H9 (cell line): ENCODE measurements around the gene BAMBI. TPM values are rescaled to one million over a fixed set of nuclear protein-coding genes. Genes with fewer than 3 reads are reported as not detected.

Source experiments
- DNase-seq: peaks from one replicate; pipeline ENCODE4 v3.0.0-alpha.2; 2017
- H2AFZ ChIP-seq: one replicate; pipeline ENCODE4 v1.6.1; 2013; ENCODE audit warnings: mild to moderate bottlenecking, low read length, control low read depth, moderate library complexity
- H2AK5ac ChIP-seq: 2 replicates; pipeline ENCODE4 v1.6.1; 2013; ENCODE audit warnings: low read length, control low read depth, mixed read lengths; ENCODE audit not compliant: insufficient read length
- H2BK120ac ChIP-seq: one replicate; pipeline ENCODE4 v1.6.1; 2013; ENCODE audit warnings: low read depth, mild to moderate bottlenecking, low read length, control low read depth, inconsistent platforms; ENCODE audit not compliant: poor library complexity, severe bottlenecking
- H2BK12ac ChIP-seq: 2 replicates; pipeline ENCODE4 v1.6.1; 2013; ENCODE audit warnings: low read length, control low read depth, mixed read lengths, low read depth; ENCODE audit not compliant: insufficient read length
- H2BK15ac ChIP-seq: 2 replicates; pipeline ENCODE4 v1.6.1; 2013; ENCODE audit warnings: low read depth, low read length, control low read depth
- H2BK20ac ChIP-seq: one replicate; pipeline ENCODE4 v1.6.1; 2013; ENCODE audit warnings: low read depth, mild to moderate bottlenecking, low read length, control low read depth, inconsistent platforms; ENCODE audit not compliant: poor library complexity, severe bottlenecking
- H2BK5ac ChIP-seq: 2 replicates; pipeline ENCODE4 v1.6.1; 2013; ENCODE audit warnings: low read length, control low read depth, mixed read lengths; ENCODE audit not compliant: insufficient read length
- H3K14ac ChIP-seq: 2 replicates; pipeline ENCODE4 v1.6.1; 2013; ENCODE audit warnings: low read length, control low read depth; ENCODE audit not compliant: insufficient read depth
- H3K18ac ChIP-seq: 2 replicates; pipeline ENCODE4 v1.6.1; 2013; ENCODE audit warnings: low read depth, mild to moderate bottlenecking, mixed read lengths, low read length, control low read depth; ENCODE audit not compliant: insufficient read length
- H3K23ac ChIP-seq: 2 replicates; pipeline ENCODE4 v1.6.1; 2013; ENCODE audit warnings: low read length, control low read depth, mixed read lengths, low read depth; ENCODE audit not compliant: insufficient read length
- H3K23me2 ChIP-seq: 2 replicates; pipeline ENCODE4 v1.6.1; 2013; ENCODE audit warnings: low read depth, mild to moderate bottlenecking, mixed read lengths, low read length, control low read depth; ENCODE audit not compliant: insufficient read length, poor library complexity, severe bottlenecking
- H3K27ac ChIP-seq: 2 replicates; pipeline ENCODE4 v1.5.1; 2013; ENCODE audit warnings: low read length, control low read depth, mixed read lengths, low read depth; ENCODE audit not compliant: insufficient read length
- H3K27me3 ChIP-seq: 2 replicates; pipeline ENCODE4 v1.6.1; 2013; ENCODE audit warnings: low read length, control low read depth, inconsistent platforms; ENCODE audit not compliant: insufficient read depth
- H3K4ac ChIP-seq: 2 replicates; pipeline ENCODE4 v1.6.1; 2013; ENCODE audit warnings: low read depth, mild to moderate bottlenecking, control low read depth, inconsistent platforms, low read length, moderate library complexity
- H3K4me1 ChIP-seq: 2 replicates; pipeline ENCODE4 v1.6.1; 2013; ENCODE audit warnings: low read length, control low read depth, inconsistent platforms; ENCODE audit not compliant: insufficient read depth
- H3K4me2 ChIP-seq: 2 replicates; pipeline ENCODE4 v1.6.1; 2013; ENCODE audit warnings: low read length, control low read depth, mixed read lengths; ENCODE audit not compliant: insufficient read length, insufficient read depth
- H3K56ac ChIP-seq: 2 replicates; pipeline ENCODE4 v1.6.1; 2013; ENCODE audit warnings: low read depth, mild to moderate bottlenecking, mixed read lengths, low read length, control low read depth; ENCODE audit not compliant: insufficient read length
- H3K79me1 ChIP-seq: 2 replicates; pipeline ENCODE4 v1.6.1; 2013; ENCODE audit warnings: low read depth, mild to moderate bottlenecking, moderate library complexity, low read length, control low read depth, inconsistent platforms; ENCODE audit not compliant: insufficient read depth, poor library complexity, severe bottlenecking
- H3K79me2 ChIP-seq: 2 replicates; pipeline ENCODE4 v1.6.1; 2013; ENCODE audit warnings: low read length, control low read depth, inconsistent platforms; ENCODE audit not compliant: insufficient read depth
- H3K9ac ChIP-seq: 2 replicates; pipeline ENCODE4 v1.6.1; 2013; ENCODE audit warnings: low read length, control low read depth, mixed read lengths; ENCODE audit not compliant: insufficient read length; ENCODE audit errors: extremely low read depth
- H3K9me3 ChIP-seq: one replicate; pipeline ENCODE4 v1.6.1; 2013; ENCODE audit warnings: low read depth, low read length, inconsistent platforms; ENCODE audit not compliant: control insufficient read depth
- H3T11ph ChIP-seq: one replicate; pipeline ENCODE4 v1.6.1; 2013; ENCODE audit warnings: mild to moderate bottlenecking, low read length, control low read depth, inconsistent platforms
- H4K20me1 ChIP-seq: one replicate; pipeline ENCODE4 v1.6.1; 2013; ENCODE audit not compliant: control insufficient read depth, insufficient read length, insufficient read depth
- H4K5ac ChIP-seq: 2 replicates; pipeline ENCODE4 v1.6.1; 2013; ENCODE audit warnings: low read depth, mild to moderate bottlenecking, mixed read lengths, low read length, control low read depth; ENCODE audit not compliant: insufficient read length
- H4K8ac ChIP-seq: replicated peaks from 2 replicates; pipeline ENCODE4 v1.6.1; 2013; ENCODE audit warnings: low read length, control low read depth, mixed read lengths, low read depth; ENCODE audit not compliant: insufficient read length
- H4K91ac ChIP-seq: 2 replicates; pipeline ENCODE4 v1.6.1; 2013; ENCODE audit warnings: low read depth, mild to moderate bottlenecking, moderate library complexity, mixed read lengths, low read length, control low read depth; ENCODE audit not compliant: insufficient read length
- H3K27ac Mint-ChIP-seq, 3 experiments: 2 replicates in 2 of 3; 3 replicates in 1 of 3; pipeline ENCODE4 v1.8.0; 2020 to 2021; ENCODE audit warnings: mixed read lengths in 3 of 3, mild to moderate bottlenecking in 1 of 3, moderate library complexity in 1 of 3
- H3K27me3 Mint-ChIP-seq: 2 replicates; pipeline ENCODE4 v1.8.0; 2021; ENCODE audit warnings: low read depth, mild to moderate bottlenecking, moderate library complexity, mixed read lengths
- H3K36me3 Mint-ChIP-seq, 3 experiments: 2 replicates in 2 of 3; 3 replicates in 1 of 3; pipeline ENCODE4 v1.8.0; 2020 to 2021; ENCODE audit warnings: low read depth in 3 of 3, mixed read lengths in 3 of 3; ENCODE audit not compliant: insufficient read depth in 1 of 3
- H3K4me1 Mint-ChIP-seq, 2 experiments: 2 replicates each; pipeline ENCODE4 v1.8.0; 2020; ENCODE audit warnings: mixed read lengths in 2 of 2
- H3K4me3 Mint-ChIP-seq, 2 experiments: 2 replicates in 1 of 2; 3 replicates in 1 of 2; pipeline ENCODE4 v1.8.0; 2020 to 2021; ENCODE audit warnings: mild to moderate bottlenecking in 2 of 2, mixed read lengths in 2 of 2, moderate library complexity in 1 of 2
- H3K9me3 Mint-ChIP-seq, 2 experiments: 2 replicates in 1 of 2; 3 replicates in 1 of 2; pipeline ENCODE4 v1.8.0; 2020; ENCODE audit warnings: mild to moderate bottlenecking in 2 of 2, mixed read lengths in 2 of 2, moderate library complexity in 1 of 2
- WGBS: extraction: QIAGEN DNeasy Blood & Tissue Kit; methylation state at CpG from one replicate; pipeline ENCODE4 v1.1.7; 2013; ENCODE audit warnings: missing lambda C conversion rate, low lambda C conversion rate, mixed read lengths; ENCODE audit not compliant: insufficient read length; ENCODE audit errors: extremely low coverage; 5-methylcytosine and 5-hydroxymethylcytosine counted together
- total RNA-seq: library from RNA; stranded (reverse); gene quantifications from 2 replicates; pipeline ENCODE4 v1.2.1, GENCODE V29; 2021
- TF ChIP-seq, protein P1 (sequence below): fragments of 200-600 bp; sonication (generic); conservative IDR thresholded peaks from 3 replicates; pipeline ENCODE4 v1.8.0; 2021; ENCODE audit warnings: antibody characterized with exemption, mild to moderate bottlenecking

Gene BAMBI
- total RNA-seq, 1 experiment from 2014 or later: 16.8 TPM

DNA sequence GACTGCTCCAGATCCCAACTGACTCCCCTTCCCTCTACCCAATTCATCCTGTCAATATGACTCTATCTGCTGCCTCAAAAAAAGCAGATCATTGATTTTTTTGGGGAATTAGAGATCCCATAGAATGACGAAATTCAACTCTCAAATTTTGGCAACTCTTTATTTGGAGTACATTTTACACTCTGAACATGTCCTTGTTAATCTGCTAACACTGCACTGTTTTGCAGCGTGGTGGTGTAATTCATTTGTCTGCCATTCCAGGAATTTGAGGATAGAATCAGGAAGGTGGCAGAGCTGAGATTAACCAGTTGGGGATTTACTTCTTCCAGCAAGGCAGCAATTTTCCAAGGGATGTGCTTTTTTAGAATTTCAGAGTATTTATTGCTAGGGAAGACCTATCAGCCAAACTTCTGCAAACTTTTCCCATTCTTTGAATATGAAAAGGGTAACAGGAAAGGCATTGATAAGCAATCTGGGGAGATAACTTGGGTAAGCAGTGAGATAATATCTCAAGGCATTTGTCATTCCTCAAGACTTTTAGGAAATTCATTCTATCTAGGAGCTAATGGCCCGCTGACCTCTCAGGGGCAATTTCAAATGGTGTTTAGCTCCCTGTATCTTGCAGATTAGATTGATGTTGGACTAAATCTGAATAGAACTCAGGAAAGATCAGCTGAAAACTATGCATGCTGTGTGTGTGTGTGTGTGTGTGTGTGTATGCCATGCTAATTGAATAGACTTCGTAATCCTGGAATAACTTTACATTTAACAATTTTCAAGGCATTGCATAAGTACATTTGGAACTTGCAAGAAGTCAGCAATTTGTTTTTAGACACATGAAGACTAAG is 9.7 kb downstream of the BAMBI start:
- Histone ChIP-seq H3K4me2 (no peak overlapping the region), H3K27me3 (no peaks in the 10 kb centered on the region), H3K18ac (no peak overlapping the region), H3K23ac (no peak overlapping the region), H2AFZ (no peak overlapping the region), H2BK120ac (no peak overlapping the region), H2BK5ac (no peak overlapping the region), H3K14ac (no peak overlapping the region), H3T11ph (no peak overlapping the region), H4K20me1 (no peaks in the 10 kb centered on the region), H2BK15ac (no peak overlapping the region), H4K91ac (no peak overlapping the region), H3K79me2 (peaks cover 2% of the 10 kb centered on the region; the same call in 1 of the 2 replicates), H3K9me3 (no peaks in the 10 kb centered on the region), H2AK5ac (no peak overlapping the region), H3K79me1 (peaks cover 1% of the 10 kb centered on the region), H3K23me2 (no peaks in the 10 kb centered on the region), H4K5ac (no peak overlapping the region), H3K9ac (no peak overlapping the region), H2BK20ac (no peak overlapping the region), H2BK12ac (no peak overlapping the region), H3K27ac (peak overlapping the region; percentile 14), H3K56ac (no peak overlapping the region), H3K4ac (no peak overlapping the region), H4K8ac (no peak overlapping the region), H3K4me1 (peaks cover 8% of the 10 kb centered on the region)
- TF ChIP-seq, protein P1, sequence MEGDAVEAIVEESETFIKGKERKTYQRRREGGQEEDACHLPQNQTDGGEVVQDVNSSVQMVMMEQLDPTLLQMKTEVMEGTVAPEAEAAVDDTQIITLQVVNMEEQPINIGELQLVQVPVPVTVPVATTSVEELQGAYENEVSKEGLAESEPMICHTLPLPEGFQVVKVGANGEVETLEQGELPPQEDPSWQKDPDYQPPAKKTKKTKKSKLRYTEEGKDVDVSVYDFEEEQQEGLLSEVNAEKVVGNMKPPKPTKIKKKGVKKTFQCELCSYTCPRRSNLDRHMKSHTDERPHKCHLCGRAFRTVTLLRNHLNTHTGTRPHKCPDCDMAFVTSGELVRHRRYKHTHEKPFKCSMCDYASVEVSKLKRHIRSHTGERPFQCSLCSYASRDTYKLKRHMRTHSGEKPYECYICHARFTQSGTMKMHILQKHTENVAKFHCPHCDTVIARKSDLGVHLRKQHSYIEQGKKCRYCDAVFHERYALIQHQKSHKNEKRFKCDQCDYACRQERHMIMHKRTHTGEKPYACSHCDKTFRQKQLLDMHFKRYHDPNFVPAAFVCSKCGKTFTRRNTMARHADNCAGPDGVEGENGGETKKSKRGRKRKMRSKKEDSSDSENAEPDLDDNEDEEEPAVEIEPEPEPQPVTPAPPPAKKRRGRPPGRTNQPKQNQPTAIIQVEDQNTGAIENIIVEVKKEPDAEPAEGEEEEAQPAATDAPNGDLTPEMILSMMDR: no peak
- no CpG with 5 or more reads among the region's 4 CpGs for WGBS
- H3K36me3 Mint-ChIP-seq: peaks cover 18 to 25% (median 23%) of the 10 kb centered on the region in 3 experiments; a peak in 6 of 7 replicates
- no peaks in the 10 kb centered on the region for H3K27me3 Mint-ChIP-seq
- peaks cover 53 to 57% of the 10 kb centered on the region in 2 experiments for H3K4me1 Mint-ChIP-seq
- H3K27ac Mint-ChIP-seq: peak overlapping the region in 2 of 3 experiments; percentile 82 to 92; a peak in 4 of 7 replicates
- DNase-seq: no peak
- no peaks in the 10 kb centered on the region for H3K9me3 Mint-ChIP-seq
- peak overlapping the region in 1 of 2 experiments; percentile 55; a peak in 1 of 5 replicates for H3K4me3 Mint-ChIP-seq
